ENCODE results near the gene ARAP1.

Gene ARAP1

GRCh38 chr11:72721689-72722049 is 30.5 kb downstream of the ARAP1 start:
- peak in 2 of 4 experiments; percentile 18 to 25 for DNase-seq

- no peak for DNase-seq
Observed at GRCh38 chr11:72721276-72721675, 30.9 kb downstream of the ARAP1 start.

GRCh38 chr11:72720784-72721183 is 31.4 kb downstream of the ARAP1 start:
- no peak for DNase-seq

- no peak for DNase-seq
Observed at GRCh38 chr11:72720047-72720446, 32.2 kb downstream of the ARAP1 start.

GRCh38 chr11:72719551-72719950 is 32.7 kb downstream of the ARAP1 start:
- DNase-seq = no peak

GRCh38 chr11:72719144-72719543 is 33.1 kb downstream of the ARAP1 start:
- DNase-seq = no peak

GRCh38 chr11:72718101-72718501 is 34.1 kb downstream of the ARAP1 start:
- DNase-seq = no peak

- DNase-seq = no peak
Observed at GRCh38 chr11:72716788-72717435, 35.3 kb downstream of the ARAP1 start.

- DNase-seq = no peak
Observed at GRCh38 chr11:72716290-72716689, 35.9 kb downstream of the ARAP1 start.

- no peak for DNase-seq
Observed at GRCh38 chr11:72712841-72713240, 39.4 kb downstream of the ARAP1 start.

- DNase-seq = no peak
Observed at GRCh38 chr11:72712168-72712751, 39.9 kb downstream of the ARAP1 start.

GRCh38 chr11:72711141-72711540 is 41.1 kb downstream of the ARAP1 start:
- DNase-seq = no peak

GRCh38 chr11:72710278-72710677 is 41.9 kb downstream of the ARAP1 start:
- no peak for DNase-seq

GRCh38 chr11:72709478-72710238 is 42.5 kb downstream of the ARAP1 start:
- DNase-seq = no peak

- no peak for DNase-seq
Observed at GRCh38 chr11:72707032-72707431, 45.2 kb downstream of the ARAP1 start.

GRCh38 chr11:72706579-72706978 is 45.6 kb downstream of the ARAP1 start:
- DNase-seq = no peak

GRCh38 chr11:72705442-72706365 is 46.5 kb downstream of the ARAP1 start:
- no peak for DNase-seq

GRCh38 chr11:72704783-72705265 is 47.4 kb downstream of the ARAP1 start:
- no peak for DNase-seq

GRCh38 chr11:72704028-72704782 is 48.0 kb downstream of the ARAP1 start:
- no peak for DNase-seq

GRCh38 chr11:72703267-72704008 is 48.8 kb downstream of the ARAP1 start:
- DNase-seq = no peak

- DNase-seq = no peak
Observed at GRCh38 chr11:72702577-72703241, 49.5 kb downstream of the ARAP1 start.

Measured in activated naive CD4-positive, alpha-beta T cell (primary cell).